Activated naive CD4-positive, alpha-beta T cell treated with Interleukin-2 at 50 U/mL for 16 hours (primary cell): Measurements from ENCODE around the gene TOP2A.

Experiments used
- DNase-seq: peaks from one replicate; pipeline ENCODE4 v3.0.0-alpha.2; 2020

TOP2A gene

GRCh38 chr17:40355123-40355803 lies 62.4 kb downstream of the TOP2A start:
- peak; percentile 81 for DNase-seq

GRCh38 chr17:40354221-40355122 lies 63.2 kb downstream of the TOP2A start:
- DNase-seq, result no peak

GRCh38 chr17:40352779-40353394 lies 64.8 kb downstream of the TOP2A start:
- DNase-seq, result no peak

GRCh38 chr17:40352237-40352778 lies 65.4 kb downstream of the TOP2A start:
- DNase-seq, result no peak

- DNase-seq, result no peak
These were observed 66.1 kb downstream of the TOP2A start for GRCh38 chr17:40351359-40352236.

GRCh38 chr17:40350689-40351358 lies 66.9 kb downstream of the TOP2A start:
- no peak for DNase-seq

GRCh38 chr17:40349895-40350688 lies 67.6 kb downstream of the TOP2A start:
- no peak for DNase-seq

GRCh38 chr17:40349477-40349894 lies 68.2 kb downstream of the TOP2A start:
- no peak for DNase-seq

GRCh38 chr17:40348562-40349476 lies 68.9 kb downstream of the TOP2A start:
- DNase-seq, result no peak

- DNase-seq, result no peak
These were observed 69.6 kb downstream of the TOP2A start for GRCh38 chr17:40348136-40348504.

GRCh38 chr17:40347319-40348135 lies 70.2 kb downstream of the TOP2A start:
- no peak for DNase-seq

GRCh38 chr17:40346765-40347158 lies 70.9 kb downstream of the TOP2A start:
- peak; percentile 13 for DNase-seq

- no peak for DNase-seq
These were observed 71.5 kb downstream of the TOP2A start for GRCh38 chr17:40345994-40346764.

- DNase-seq, result peak; percentile 29
These were observed 72.3 kb downstream of the TOP2A start for GRCh38 chr17:40345161-40345993.

- no peak for DNase-seq
These were observed 73.1 kb downstream of the TOP2A start for GRCh38 chr17:40344421-40345160.
